A673 (cell line): ENCODE measurements around the gene MYO3A. TPM values are rescaled to one million over a fixed set of nuclear protein-coding genes. Genes with fewer than 3 reads are reported as not detected.

ENCODE experiments used
- BruUV-seq: library from RNA; stranded (reverse); fragments of 400-500 nt; replicated peaks from 2 replicates; lab custom pipeline; 2021; lab: Mats Ljungman, UMichigan
- CTCF ChIA-PET: fragments of 300-600 bp; sonication (Branson Sonifier 250); formaldehyde crosslinking; loops from one replicate; lab custom pipeline; 2022; ENCODE audit warnings: antibody characterized with exemption; lab: Charles Lee
- POLR2A ChIA-PET: fragments of 300-600 bp; sonication (Branson Sonifier 250); formaldehyde crosslinking; loops from one replicate; lab custom pipeline; 2022; ENCODE audit warnings: antibody characterized with exemption; ENCODE audit not compliant: low non-redundant PET; lab: Charles Lee
- DNase-seq: peaks from one replicate; pipeline ENCODE4 v3.0.0-alpha.2; 2015; ENCODE audit warnings: low spot score
- H3K27ac ChIP-seq: fragments of 200-600 bp; sonication (generic); 2 replicates; pipeline ENCODE4 v1.5.1; 2016; ENCODE audit warnings: mixed run types, low read depth, mild to moderate bottlenecking, mixed read lengths, antibody characterized with exemption, low read length; ENCODE audit not compliant: poor library complexity, severe bottlenecking
- H3K27me3 ChIP-seq: fragments of 200-600 bp; sonication (generic); replicated peaks from 2 replicates; pipeline ENCODE4 v1.6.1; 2017; ENCODE audit warnings: mixed run types, low read depth, mild to moderate bottlenecking, mixed read lengths, antibody characterized with exemption, low read length; ENCODE audit not compliant: insufficient read depth, poor library complexity
- H3K36me3 ChIP-seq: fragments of 200-600 bp; sonication (generic); 2 replicates; pipeline ENCODE4 v1.6.1; 2016; ENCODE audit warnings: mixed run types, mild to moderate bottlenecking, mixed read lengths, antibody characterized with exemption, low read length; ENCODE audit not compliant: insufficient read depth, poor library complexity, severe bottlenecking
- H3K4me1 ChIP-seq: fragments of 200-600 bp; sonication (generic); 2 replicates; pipeline ENCODE4 v1.6.1; 2017; ENCODE audit warnings: mixed run types, mild to moderate bottlenecking, mixed read lengths, antibody characterized with exemption, low read length; ENCODE audit not compliant: insufficient read depth, poor library complexity, severe bottlenecking
- H3K4me3 ChIP-seq: fragments of 200-600 bp; sonication (generic); 2 replicates; pipeline ENCODE4 v1.5.1; 2016; ENCODE audit warnings: low read depth, mixed run types, mild to moderate bottlenecking, mixed read lengths, low read length; ENCODE audit not compliant: poor library complexity, severe bottlenecking
- H3K9me3 ChIP-seq: fragments of 200-600 bp; sonication (generic); 2 replicates; pipeline ENCODE4 v1.6.1; 2016; ENCODE audit warnings: mixed run types, low read depth, mild to moderate bottlenecking, mixed read lengths, antibody characterized with exemption, low read length; ENCODE audit not compliant: poor library complexity, severe bottlenecking
- CTCF ChIP-seq: fragments of 300-800, 200-600 bp; sonication (generic); conservative IDR thresholded peaks from 2 replicates; pipeline ENCODE4 v1.5.1; 2017; ENCODE audit warnings: low read depth, mild to moderate bottlenecking, antibody characterized with exemption, low read length, moderate library complexity, mixed read lengths
- EZH2 ChIP-seq: fragments of 200-600 bp; sonication (generic); IDR thresholded peaks from 2 replicates; pipeline ENCODE4 v1.6.1; 2017; ENCODE audit warnings: borderline replicate concordance, low read depth, mild to moderate bottlenecking, mixed read lengths, antibody characterized with exemption, low read length; ENCODE audit not compliant: poor library complexity, severe bottlenecking
- intact Hi-C: fragments of 100-400 bp; cut with micrococcal nuclease; formaldehyde crosslinking; loops from one replicate; pipeline ENCODE4 v1.10.0; 2022; ENCODE audit not compliant: unreplicated experiment
- total RNA-seq: library from RNA; stranded (reverse); gene quantifications from 2 replicates; pipeline ENCODE4 v1.2.3, GENCODE V29; 2021

Gene MYO3A
- total RNA-seq, 1 experiment from 2014 or later: 0.88 TPM

- Histone ChIP-seq H3K9me3 (no peaks in the 10 kb centered on the region), H3K27me3 (peaks cover 74% of the 10 kb centered on the region), H3K27ac (no peak overlapping the region), H3K4me1 (peaks cover 27% of the 10 kb centered on the region), H3K36me3 (no peaks in the 10 kb centered on the region), H3K4me3 (no peak overlapping the region)
- no peak for DNase-seq
- no peak for TF ChIP-seq CTCF
- ChIA-PET POLR2A (interaction anchor here (0.5 kb wide), 1 partner anchor 1519 kb away, joined by 4 read pairs; no protein-coding TSS in a partner anchor), CTCF (no interaction called here)
- intact Hi-C loops: no loop called here
- no TSS peak for BruUV-seq
Measured at GRCh38 chr10:26219676-26220075, 285.6 kb downstream of the MYO3A start.

GRCh38 chr10:26220901-26221300 is 286.9 kb downstream of the MYO3A start:
- no peaks in the 10 kb centered on the region for H3K36me3 ChIP-seq
- BruUV-seq: no TSS peak
- no peak overlapping the region for H3K4me3 ChIP-seq
- H3K27me3 ChIP-seq: peaks cover 69% of the 10 kb centered on the region
- H3K4me1 ChIP-seq: peaks cover 32% of the 10 kb centered on the region
- TF ChIP-seq EZH2 (no peak), CTCF (no peak)
- no peak for DNase-seq
- H3K27ac ChIP-seq: no peak overlapping the region
- intact Hi-C loops: no loop called here
- CTCF ChIA-PET: no interaction called here
- H3K9me3 ChIP-seq: no peaks in the 10 kb centered on the region
- POLR2A ChIA-PET: no interaction called here

- no peak overlapping the region for H3K27ac ChIP-seq
- H3K27me3 ChIP-seq: peaks cover 63% of the 10 kb centered on the region
- H3K4me1 ChIP-seq: peaks cover 28% of the 10 kb centered on the region
- ChIA-PET POLR2A (no interaction called here), CTCF (no interaction called here)
- H3K9me3 ChIP-seq: no peaks in the 10 kb centered on the region
- TF ChIP-seq EZH2 (no peak), CTCF (no peak)
- H3K4me3 ChIP-seq: no peak overlapping the region
- intact Hi-C loops: no loop called here
- H3K36me3 ChIP-seq: no peaks in the 10 kb centered on the region
- BruUV-seq: no TSS peak
- DNase-seq: no peak
Measured at GRCh38 chr10:26221541-26221940, 287.5 kb downstream of the MYO3A start.
